ENCODE results near the gene KCNN1.

DNA sequence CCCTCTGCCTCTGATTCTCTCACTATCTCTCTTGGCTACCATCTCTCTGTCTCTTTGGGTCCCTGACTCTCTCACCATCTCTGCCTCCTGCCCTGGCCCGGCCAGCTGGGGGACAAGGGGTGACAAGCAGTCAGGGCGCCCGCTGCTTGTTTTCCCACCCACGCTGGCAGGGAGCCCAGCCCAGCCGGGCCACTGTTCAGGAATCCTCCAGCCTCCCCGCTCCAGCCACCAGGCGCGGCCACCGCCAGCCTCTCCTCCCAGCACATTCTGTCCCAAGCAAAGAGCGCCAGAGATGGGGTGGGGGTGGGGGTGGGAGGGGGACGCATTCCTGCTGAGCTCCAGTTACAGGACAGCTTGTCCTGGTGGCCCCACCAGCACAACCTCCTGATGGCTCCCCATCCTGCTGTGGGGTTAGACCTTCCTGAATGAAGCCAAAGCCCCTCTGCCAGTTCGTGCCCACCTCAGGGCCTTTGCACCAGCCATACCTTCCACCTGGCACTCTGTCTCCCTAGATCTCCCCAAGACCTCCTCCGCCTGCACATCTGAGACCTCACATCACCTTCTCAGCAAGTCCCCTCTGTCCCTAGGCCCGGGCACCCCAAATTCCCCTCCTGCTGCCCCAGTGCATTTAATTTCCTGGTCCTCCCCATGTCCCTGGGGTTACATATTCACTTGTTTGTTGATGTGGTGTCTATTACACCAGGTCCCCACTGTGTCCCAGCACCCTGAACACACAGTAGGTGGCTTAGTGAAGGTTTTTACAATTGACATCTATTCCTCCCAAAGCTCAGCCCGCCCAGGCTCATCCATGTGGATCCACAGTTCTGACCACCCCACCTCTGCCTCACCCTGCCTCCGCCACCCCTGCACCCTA lies 53.5 kb downstream of the KCNN1 start:
- TF ChIP-seq, protein P1, sequence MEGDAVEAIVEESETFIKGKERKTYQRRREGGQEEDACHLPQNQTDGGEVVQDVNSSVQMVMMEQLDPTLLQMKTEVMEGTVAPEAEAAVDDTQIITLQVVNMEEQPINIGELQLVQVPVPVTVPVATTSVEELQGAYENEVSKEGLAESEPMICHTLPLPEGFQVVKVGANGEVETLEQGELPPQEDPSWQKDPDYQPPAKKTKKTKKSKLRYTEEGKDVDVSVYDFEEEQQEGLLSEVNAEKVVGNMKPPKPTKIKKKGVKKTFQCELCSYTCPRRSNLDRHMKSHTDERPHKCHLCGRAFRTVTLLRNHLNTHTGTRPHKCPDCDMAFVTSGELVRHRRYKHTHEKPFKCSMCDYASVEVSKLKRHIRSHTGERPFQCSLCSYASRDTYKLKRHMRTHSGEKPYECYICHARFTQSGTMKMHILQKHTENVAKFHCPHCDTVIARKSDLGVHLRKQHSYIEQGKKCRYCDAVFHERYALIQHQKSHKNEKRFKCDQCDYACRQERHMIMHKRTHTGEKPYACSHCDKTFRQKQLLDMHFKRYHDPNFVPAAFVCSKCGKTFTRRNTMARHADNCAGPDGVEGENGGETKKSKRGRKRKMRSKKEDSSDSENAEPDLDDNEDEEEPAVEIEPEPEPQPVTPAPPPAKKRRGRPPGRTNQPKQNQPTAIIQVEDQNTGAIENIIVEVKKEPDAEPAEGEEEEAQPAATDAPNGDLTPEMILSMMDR (IDR thresholded peaks at IDR 0.05) = no peak
- no peak for TF ChIP-seq EZH2phosphoT487 (IDR thresholded peaks at IDR 0.05)
- no peak for TF ChIP-seq EZH2 (IDR thresholded peaks at IDR 0.05)
